DOHH2 (cell line): ENCODE results near the gene CASZ1.

ENCODE experiments used
- H3F3A ChIP-seq: fragments of 200-600 bp; sonication (generic), shearing (Covaris generic); 2 replicates; pipeline ENCODE4 v1.6.0; 2016; ENCODE audit warnings: antibody characterized with exemption, mild to moderate bottlenecking; ENCODE audit not compliant: control insufficient read depth, insufficient read depth
- H3K27ac ChIP-seq: fragments of 200-600 bp; sonication (generic); 2 replicates; pipeline ENCODE4 v1.5.1; 2014; ENCODE audit warnings: low read depth, mild to moderate bottlenecking, low read length, moderate library complexity
- H3K27me3 ChIP-seq: fragments of 200-600 bp; sonication (generic); 2 replicates; pipeline ENCODE4 v1.6.1; 2014; ENCODE audit warnings: mild to moderate bottlenecking, low read length, mixed read lengths; ENCODE audit not compliant: control insufficient read depth
- H3K36me3 ChIP-seq: fragments of 200-600 bp; sonication (generic); 2 replicates; pipeline ENCODE4 v1.6.1; 2014; ENCODE audit warnings: mild to moderate bottlenecking, low read length, moderate library complexity, mixed read lengths; ENCODE audit not compliant: control insufficient read depth
- H3K4me1 ChIP-seq: fragments of 200-600 bp; sonication (generic); 2 replicates; pipeline ENCODE4 v1.6.1; 2014; ENCODE audit warnings: mild to moderate bottlenecking, low read length, mixed read lengths; ENCODE audit not compliant: control insufficient read depth
- H3K4me2 ChIP-seq: fragments of 200-600 bp; sonication (generic); 2 replicates; pipeline ENCODE4 v1.6.0; 2014; ENCODE audit warnings: mild to moderate bottlenecking, low read length, moderate library complexity
- H3K4me3 ChIP-seq: fragments of 200-600 bp; sonication (generic); 2 replicates; pipeline ENCODE4 v1.5.1; 2014; ENCODE audit warnings: mild to moderate bottlenecking, low read length, mixed read lengths
- H3K79me2 ChIP-seq: fragments of 200-600 bp; sonication (generic); 2 replicates; pipeline ENCODE4 v1.6.1; 2014; ENCODE audit warnings: mild to moderate bottlenecking, low read length, mixed read lengths; ENCODE audit not compliant: control insufficient read depth
- H3K9me2 ChIP-seq: fragments of 200-600 bp; sonication (generic); replicated peaks from 2 replicates; pipeline ENCODE4 v1.6.1; 2014; ENCODE audit warnings: mild to moderate bottlenecking, low read length, mixed read lengths; ENCODE audit not compliant: control insufficient read depth
- H3K9me3 ChIP-seq: fragments of 200-600 bp; sonication (generic); 2 replicates; pipeline ENCODE4 v1.6.1; 2014; ENCODE audit warnings: antibody characterized with exemption, low read length, mixed read lengths; ENCODE audit not compliant: control insufficient read depth, insufficient read depth
- H4K20me1 ChIP-seq: fragments of 200-600 bp; sonication (generic); 2 replicates; pipeline ENCODE4 v1.6.0; 2014; ENCODE audit warnings: low read depth, mild to moderate bottlenecking, antibody characterized with exemption, low read length, moderate library complexity; ENCODE audit not compliant: control insufficient read depth, insufficient read depth
- EZH2phosphoT487 ChIP-seq: fragments of 200-600 bp; sonication (generic); IDR thresholded peaks from 2 replicates; pipeline ENCODE4 v1.6.1; 2017; ENCODE audit warnings: borderline replicate concordance, mild to moderate bottlenecking, antibody characterized with exemption, low read length, moderate library complexity, mixed read lengths
- TF ChIP-seq, protein P1 (sequence below): fragments of 200-600 bp; sonication (generic); IDR thresholded peaks from one replicate; pipeline ENCODE4 v1.5.1; 2014; ENCODE audit warnings: antibody characterized with exemption, mild to moderate bottlenecking, low read depth, low read length; ENCODE audit not compliant: poor library complexity, severe bottlenecking

Gene CASZ1

DNA sequence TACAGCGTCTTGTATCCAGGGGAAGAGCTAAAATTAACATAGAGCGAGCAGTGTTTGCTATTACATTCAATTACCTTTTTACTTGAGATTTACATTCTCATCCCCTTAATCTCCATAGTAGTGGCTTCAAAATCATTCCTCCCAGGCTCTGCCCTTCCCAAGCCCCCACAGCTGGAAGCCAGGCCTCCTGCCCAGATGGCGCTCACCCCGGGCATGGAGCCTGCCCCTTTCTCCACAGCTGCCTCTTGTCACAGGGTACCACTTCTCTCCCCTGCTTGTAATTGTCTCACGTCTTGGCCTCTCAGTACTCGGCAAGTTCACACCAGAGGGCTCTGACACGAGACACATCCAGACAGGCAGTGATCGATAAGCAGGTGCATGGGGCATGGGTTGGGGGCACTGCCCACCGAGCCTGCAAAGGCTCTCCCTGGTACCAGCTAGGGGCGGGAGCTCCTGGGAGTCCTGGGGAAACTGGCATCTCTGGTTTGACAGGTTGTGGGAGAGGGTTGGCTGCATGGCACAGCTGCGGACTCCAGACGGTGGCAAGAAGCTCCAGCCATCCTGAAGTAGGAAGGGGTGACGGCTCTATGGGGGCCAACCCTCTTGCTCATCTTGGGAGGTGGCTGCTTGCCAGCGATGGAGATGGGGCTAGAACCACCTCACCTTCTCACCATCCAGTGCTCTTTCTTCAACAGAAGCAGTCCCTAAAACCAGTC, 20.1 kb downstream of the CASZ1 start:
- Histone ChIP-seq H3K9me3 (0 out of 2 replicates have a peak, but pooled peaks cover 5% of the 10 kb centered on the region), H3K27me3 (no peaks in the 10 kb centered on the region), H3K4me2 (no peak overlapping the region), H3F3A (no peaks in the 10 kb centered on the region), H3K4me3 (no peak overlapping the region), H3K27ac (no peak overlapping the region), H3K36me3 (no peaks in the 10 kb centered on the region), H3K9me2 (no peaks in the 10 kb centered on the region), H3K4me1 (no peaks in the 10 kb centered on the region), H4K20me1 (no peaks in the 10 kb centered on the region), H3K79me2 (no peaks in the 10 kb centered on the region)
- no peak for TF ChIP-seq EZH2phosphoT487
- TF ChIP-seq, protein P1, sequence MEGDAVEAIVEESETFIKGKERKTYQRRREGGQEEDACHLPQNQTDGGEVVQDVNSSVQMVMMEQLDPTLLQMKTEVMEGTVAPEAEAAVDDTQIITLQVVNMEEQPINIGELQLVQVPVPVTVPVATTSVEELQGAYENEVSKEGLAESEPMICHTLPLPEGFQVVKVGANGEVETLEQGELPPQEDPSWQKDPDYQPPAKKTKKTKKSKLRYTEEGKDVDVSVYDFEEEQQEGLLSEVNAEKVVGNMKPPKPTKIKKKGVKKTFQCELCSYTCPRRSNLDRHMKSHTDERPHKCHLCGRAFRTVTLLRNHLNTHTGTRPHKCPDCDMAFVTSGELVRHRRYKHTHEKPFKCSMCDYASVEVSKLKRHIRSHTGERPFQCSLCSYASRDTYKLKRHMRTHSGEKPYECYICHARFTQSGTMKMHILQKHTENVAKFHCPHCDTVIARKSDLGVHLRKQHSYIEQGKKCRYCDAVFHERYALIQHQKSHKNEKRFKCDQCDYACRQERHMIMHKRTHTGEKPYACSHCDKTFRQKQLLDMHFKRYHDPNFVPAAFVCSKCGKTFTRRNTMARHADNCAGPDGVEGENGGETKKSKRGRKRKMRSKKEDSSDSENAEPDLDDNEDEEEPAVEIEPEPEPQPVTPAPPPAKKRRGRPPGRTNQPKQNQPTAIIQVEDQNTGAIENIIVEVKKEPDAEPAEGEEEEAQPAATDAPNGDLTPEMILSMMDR = no peak

DNA sequence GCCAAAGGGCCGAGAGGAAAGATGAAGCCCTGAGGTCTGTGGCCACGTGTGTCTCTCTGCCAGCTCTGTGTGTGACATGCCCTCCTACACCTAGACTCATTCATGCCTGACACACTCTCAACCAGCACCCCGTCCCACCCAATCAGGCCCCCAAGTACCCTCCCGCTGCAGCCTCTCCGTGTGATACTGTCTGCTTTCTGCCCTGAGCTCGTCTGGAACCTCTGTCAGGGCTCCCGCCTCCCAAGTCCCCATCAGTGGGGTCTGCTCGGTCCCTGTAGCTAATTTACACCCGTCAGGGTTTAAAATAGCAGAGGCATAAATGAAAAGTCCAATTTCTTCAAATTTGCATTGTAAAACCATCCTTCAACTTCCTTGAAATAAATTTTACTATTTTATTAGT, 20.7 kb downstream of the CASZ1 start:
- no peaks in the 10 kb centered on the region for H3K27me3 ChIP-seq
- H3K4me1 ChIP-seq = no peaks in the 10 kb centered on the region
- H3K79me2 ChIP-seq = no peaks in the 10 kb centered on the region
- H4K20me1 ChIP-seq = no peaks in the 10 kb centered on the region
- 0 out of 2 replicates have a peak, but pooled peaks cover 5% of the 10 kb centered on the region for H3K9me3 ChIP-seq
- H3K4me3 ChIP-seq = no peak overlapping the region
- TF ChIP-seq, protein P1 = no peak
- no peaks in the 10 kb centered on the region for H3F3A ChIP-seq
- H3K4me2 ChIP-seq = no peak overlapping the region
- H3K36me3 ChIP-seq = no peaks in the 10 kb centered on the region
- no peak overlapping the region for H3K27ac ChIP-seq
- no peaks in the 10 kb centered on the region for H3K9me2 ChIP-seq

- no peaks in the 10 kb centered on the region for H4K20me1 ChIP-seq
- H3K27me3 ChIP-seq = no peaks in the 10 kb centered on the region
Measured at GRCh38 chr1:10774615-10775310, 21.7 kb downstream of the CASZ1 start.

More at GRCh38 chr1:10774615-10775310, 21.7 kb downstream of the CASZ1 start:
- Histone ChIP-seq H3F3A (no peaks in the 10 kb centered on the region), H3K27ac (no peak overlapping the region), H3K4me2 (no peak overlapping the region), H3K79me2 (no peaks in the 10 kb centered on the region), H3K4me1 (no peaks in the 10 kb centered on the region), H3K4me3 (no peak overlapping the region), H3K36me3 (no peaks in the 10 kb centered on the region), H3K9me3 (0 out of 2 replicates have a peak, but pooled peaks cover 5% of the 10 kb centered on the region), H3K9me2 (no peaks in the 10 kb centered on the region)
- TF ChIP-seq EZH2phosphoT487 = no peak
- TF ChIP-seq, protein P1 = no peak
